Measurements from ENCODE around the gene EFR3B. TPM values are rescaled to one million over a fixed set of nuclear protein-coding genes. Genes with fewer than 3 reads are reported as not detected.
A peak's percentile ranks its signal among the peaks of the same experiment; 100 is the strongest.

Gene EFR3B
- total RNA-seq, 1 donor from 2014 or later: 17.2 TPM

GRCh38 chr2:25000036-25000435, 41.8 kb upstream of the EFR3B start:
- H2AFZ ChIP-seq (replicated peaks): peak overlapping the region; percentile 39
- H3F3A ChIP-seq (ENCODE audit: low read depth): no peaks in the 10 kb centered on the region
- H4K20me1 ChIP-seq (ENCODE audit: low read depth): no peaks in the 10 kb centered on the region
- H3K9me3 ChIP-seq (ENCODE audit: low read depth): no peaks in the 10 kb centered on the region
- H3K27me3 Mint-ChIP-seq (ENCODE audit: insufficient read depth, low read depth): no peaks in the 10 kb centered on the region
- TF ChIP-seq EZH2phosphoT487 (IDR thresholded peaks at IDR 0.05): no peak
- no peak for TF ChIP-seq EZH2 (IDR thresholded peaks at IDR 0.05)
- H3K27ac Mint-ChIP-seq: no peak overlapping the region
- no peaks in the 10 kb centered on the region for H3K36me3 ChIP-seq
- H3K4me2 ChIP-seq: no peak overlapping the region
- no peak for DNase-seq (ENCODE audit: low spot score)
- H3K4me1 Mint-ChIP-seq: peaks cover 7% of the 10 kb centered on the region
- no peak overlapping the region for H3K4me3 ChIP-seq
- H3K27ac ChIP-seq: no peak overlapping the region
- H3K27me3 ChIP-seq: no peaks in the 10 kb centered on the region
- no peak overlapping the region for H3K9ac ChIP-seq
- H3K79me2 ChIP-seq (ENCODE audit: low read depth): no peaks in the 10 kb centered on the region
- H3K4me3 Mint-ChIP-seq: no peak overlapping the region
- no peaks in the 10 kb centered on the region for H3K36me3 Mint-ChIP-seq
- no peaks in the 10 kb centered on the region for H3K9me3 Mint-ChIP-seq
- H3K4me1 ChIP-seq: no peaks in the 10 kb centered on the region

- H3K27me3 Mint-ChIP-seq (ENCODE audit: insufficient read depth, low read depth): peaks cover 3% of the 10 kb centered on the region
- H3K4me2 ChIP-seq: no peak overlapping the region
- no peaks in the 10 kb centered on the region for H4K20me1 ChIP-seq (ENCODE audit: low read depth)
Measured at GRCh38 chr2:25000503-25001324, 41.2 kb upstream of the EFR3B start.

GRCh38 chr2:25001325-25001637, 40.6 kb upstream of the EFR3B start:
- H3K4me3 Mint-ChIP-seq: no peak overlapping the region
- H2AFZ ChIP-seq (replicated peaks): no peak overlapping the region
- H3K4me1 ChIP-seq: no peaks in the 10 kb centered on the region
- peaks cover 3% of the 10 kb centered on the region for H3K27me3 Mint-ChIP-seq (ENCODE audit: insufficient read depth, low read depth)
- H3K27ac ChIP-seq: no peak overlapping the region
- H3K36me3 ChIP-seq: no peaks in the 10 kb centered on the region
- H3K9ac ChIP-seq: no peak overlapping the region
- H3K4me2 ChIP-seq: no peak overlapping the region
- H3K36me3 Mint-ChIP-seq: no peaks in the 10 kb centered on the region
- H4K20me1 ChIP-seq (ENCODE audit: low read depth): no peaks in the 10 kb centered on the region
- no peaks in the 10 kb centered on the region for H3K9me3 ChIP-seq (ENCODE audit: low read depth)
- H3K4me1 Mint-ChIP-seq: peaks cover 7% of the 10 kb centered on the region
- no peaks in the 10 kb centered on the region for H3F3A ChIP-seq (ENCODE audit: low read depth)
- TF ChIP-seq EZH2 (IDR thresholded peaks at IDR 0.05) (no peak), EZH2phosphoT487 (IDR thresholded peaks at IDR 0.05) (no peak), CTCF (IDR thresholded peaks at IDR 0.05) (no peak)
- no peak for DNase-seq (ENCODE audit: low spot score)
- H3K79me2 ChIP-seq (ENCODE audit: low read depth): no peaks in the 10 kb centered on the region
- no peaks in the 10 kb centered on the region for H3K9me3 Mint-ChIP-seq
- H3K4me3 ChIP-seq: no peak overlapping the region
- H3K27ac Mint-ChIP-seq: no peak overlapping the region
- H3K27me3 ChIP-seq: no peaks in the 10 kb centered on the region

More at GRCh38 chr2:25000503-25001324, 41.2 kb upstream of the EFR3B start:
- TF ChIP-seq EZH2phosphoT487 (IDR thresholded peaks at IDR 0.05) (no peak), EZH2 (IDR thresholded peaks at IDR 0.05) (no peak), CTCF (IDR thresholded peaks at IDR 0.05) (no peak)
- H3K9me3 ChIP-seq (ENCODE audit: low read depth): no peaks in the 10 kb centered on the region
- H3K27ac ChIP-seq: no peak overlapping the region
- no peaks in the 10 kb centered on the region for H3K4me1 ChIP-seq
- no peaks in the 10 kb centered on the region for H3K9me3 Mint-ChIP-seq
- H3K27ac Mint-ChIP-seq: no peak overlapping the region
- no peak for DNase-seq (ENCODE audit: low spot score)
- H3K4me3 Mint-ChIP-seq: no peak overlapping the region
- no peaks in the 10 kb centered on the region for H3K27me3 ChIP-seq
- no peak overlapping the region for H3K9ac ChIP-seq
- H3K4me1 Mint-ChIP-seq: peaks cover 7% of the 10 kb centered on the region
- H3K79me2 ChIP-seq (ENCODE audit: low read depth): no peaks in the 10 kb centered on the region
- H3K4me3 ChIP-seq: no peak overlapping the region
- H2AFZ ChIP-seq (replicated peaks): peak overlapping the region; percentile 39
- H3F3A ChIP-seq (ENCODE audit: low read depth): no peaks in the 10 kb centered on the region
- H3K36me3 ChIP-seq: no peaks in the 10 kb centered on the region
- H3K36me3 Mint-ChIP-seq: no peaks in the 10 kb centered on the region

- no peak overlapping the region for H3K4me3 Mint-ChIP-seq
- H3K27ac Mint-ChIP-seq: no peak overlapping the region
- no peaks in the 10 kb centered on the region for H3K36me3 Mint-ChIP-seq
- TF ChIP-seq EZH2 (IDR thresholded peaks at IDR 0.05) (no peak), CTCF (IDR thresholded peaks at IDR 0.05) (no peak), EZH2phosphoT487 (IDR thresholded peaks at IDR 0.05) (no peak)
- Histone ChIP-seq H3K4me3 (no peak overlapping the region), H3K4me2 (no peak overlapping the region), H3K4me1 (no peaks in the 10 kb centered on the region), H3F3A (ENCODE audit: low read depth) (no peaks in the 10 kb centered on the region), H3K27ac (no peak overlapping the region), H3K36me3 (no peaks in the 10 kb centered on the region), H3K9me3 (ENCODE audit: low read depth) (no peaks in the 10 kb centered on the region), H3K79me2 (ENCODE audit: low read depth) (no peaks in the 10 kb centered on the region), H2AFZ (replicated peaks) (no peak overlapping the region), H3K9ac (no peak overlapping the region), H3K27me3 (no peaks in the 10 kb centered on the region), H4K20me1 (ENCODE audit: low read depth) (no peaks in the 10 kb centered on the region)
- H3K9me3 Mint-ChIP-seq: no peaks in the 10 kb centered on the region
- DNase-seq (ENCODE audit: low spot score): no peak
- H3K27me3 Mint-ChIP-seq (ENCODE audit: insufficient read depth, low read depth): peaks cover 3% of the 10 kb centered on the region
- peaks cover 7% of the 10 kb centered on the region for H3K4me1 Mint-ChIP-seq
Measured at GRCh38 chr2:25002066-25002465, 39.8 kb upstream of the EFR3B start.

Data from neural progenitor cell (in vitro differentiated cells).